Measurements from ENCODE around the gene PPAN. TPM values are rescaled to one million over a fixed set of nuclear protein-coding genes. Genes with fewer than 3 reads are reported as not detected.

The PPAN gene
- total RNA-seq, 1 experiment from 2014 or later, result 28.0 TPM

DNA sequence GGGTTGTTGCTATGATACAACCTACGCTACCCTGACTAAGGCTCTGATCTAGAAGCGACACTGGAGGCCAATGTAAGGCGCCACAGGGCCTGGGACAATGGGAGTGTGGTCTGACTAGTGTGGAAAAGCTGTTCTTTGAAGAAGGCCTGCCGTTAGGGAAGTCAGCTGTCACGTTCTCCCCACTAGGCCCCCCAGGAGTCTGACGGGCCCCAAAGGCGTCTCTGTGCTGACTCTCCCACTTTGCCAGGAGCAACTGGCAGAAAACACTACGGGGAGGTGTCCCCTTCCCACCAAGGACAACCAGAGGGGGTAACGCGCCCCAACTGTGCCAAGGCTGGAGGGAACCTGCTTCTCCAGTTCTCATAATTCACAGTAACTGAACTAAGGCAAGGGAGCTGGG lies 38.9 kb downstream of the PPAN start:
- H3K4me1 ChIP-seq (replicated peaks), result no peaks in the 10 kb centered on the region
- H3K9me3 ChIP-seq (replicated peaks), result no peaks in the 10 kb centered on the region
- H3K27ac ChIP-seq, result no peak overlapping the region
- H3K27me3 ChIP-seq (replicated peaks), result no peaks in the 10 kb centered on the region
- no peak for DNase-seq (ENCODE audit: low read depth in 1 of 2, low spot score in 2 of 2)
- no peak overlapping the region for H3K4me3 ChIP-seq
- H3K36me3 ChIP-seq, result peaks cover 97% of the 10 kb centered on the region

DNA sequence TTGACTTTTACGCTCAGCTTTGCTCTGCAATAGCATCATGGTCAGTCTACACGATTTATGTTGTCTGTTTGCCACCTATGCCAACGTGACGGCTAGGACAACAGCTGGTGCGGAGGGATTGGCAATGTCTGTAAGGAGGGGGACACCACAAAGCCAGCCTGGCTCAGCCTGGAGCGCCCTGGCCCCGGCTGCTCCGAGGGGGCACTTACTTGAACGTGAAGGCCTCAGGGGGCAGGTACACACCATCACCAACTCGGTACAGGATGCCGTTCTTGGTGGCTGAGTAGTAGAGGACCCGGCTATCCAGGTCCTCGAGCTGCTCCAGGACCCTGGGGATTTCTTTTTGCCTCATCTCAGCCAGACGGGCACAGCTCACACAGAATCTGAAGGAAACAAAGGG lies 40.0 kb downstream of the PPAN start:
- peaks cover 97% of the 10 kb centered on the region for H3K36me3 ChIP-seq

GRCh38 chr19:10149427-10149826 lies 43.3 kb downstream of the PPAN start:
- DNase-seq (ENCODE audit: low read depth in 1 of 2, low spot score in 2 of 2), result no peak
- H3K36me3 ChIP-seq, result peaks cover 95% of the 10 kb centered on the region
- H3K4me1 ChIP-seq (replicated peaks), result no peaks in the 10 kb centered on the region
- no peaks in the 10 kb centered on the region for H3K27me3 ChIP-seq (replicated peaks)
- H3K9me3 ChIP-seq (replicated peaks), result no peaks in the 10 kb centered on the region
- no peak overlapping the region for H3K27ac ChIP-seq
- no peak overlapping the region for H3K4me3 ChIP-seq

More for the DNA sequence above, 40.0 kb downstream of the PPAN start:
- Histone ChIP-seq H3K4me1 (replicated peaks) (no peaks in the 10 kb centered on the region), H3K4me3 (no peak overlapping the region), H3K27ac (no peak overlapping the region), H3K27me3 (replicated peaks) (no peaks in the 10 kb centered on the region), H3K9me3 (replicated peaks) (no peaks in the 10 kb centered on the region)
- no peak for DNase-seq (ENCODE audit: low read depth in 1 of 2, low spot score in 2 of 2)

GRCh38 chr19:10151521-10151920 lies 45.4 kb downstream of the PPAN start:
- Histone ChIP-seq H3K27me3 (replicated peaks) (no peaks in the 10 kb centered on the region), H3K4me3 (no peak overlapping the region), H3K9me3 (replicated peaks) (no peaks in the 10 kb centered on the region), H3K4me1 (replicated peaks) (no peaks in the 10 kb centered on the region), H3K36me3 (peaks cover 94% of the 10 kb centered on the region), H3K27ac (no peak overlapping the region)
- DNase-seq (ENCODE audit: low read depth in 1 of 2, low spot score in 2 of 2), result no peak

GRCh38 chr19:10152100-10152499 lies 45.9 kb downstream of the PPAN start:
- H3K9me3 ChIP-seq (replicated peaks), result no peaks in the 10 kb centered on the region
- H3K27ac ChIP-seq, result no peak overlapping the region
- H3K4me3 ChIP-seq, result no peak overlapping the region
- H3K27me3 ChIP-seq (replicated peaks), result no peaks in the 10 kb centered on the region
- H3K36me3 ChIP-seq, result peaks cover 94% of the 10 kb centered on the region
- DNase-seq (ENCODE audit: low read depth in 1 of 2, low spot score in 2 of 2), result no peak
- no peaks in the 10 kb centered on the region for H3K4me1 ChIP-seq (replicated peaks)

DNA sequence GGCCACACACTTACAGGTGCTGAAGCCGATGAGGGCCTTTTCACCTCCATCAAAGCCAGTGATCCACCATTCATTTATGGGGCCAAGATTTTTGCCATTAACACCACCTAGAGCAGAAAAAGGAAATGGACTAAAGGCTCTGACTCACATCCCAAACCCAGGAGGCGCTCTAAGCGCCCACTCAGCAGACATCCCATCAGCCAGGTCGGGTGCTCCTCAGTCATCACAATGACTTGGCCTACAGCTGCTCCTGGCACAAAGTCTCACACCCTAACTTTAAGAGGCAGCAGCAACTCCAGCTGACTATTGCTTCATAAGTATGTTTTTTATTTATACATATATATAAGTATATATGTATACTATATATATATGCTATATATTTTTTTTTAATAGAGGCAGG lies 49.7 kb downstream of the PPAN start:
- Histone ChIP-seq H3K27ac (no peak overlapping the region), H3K4me3 (no peak overlapping the region), H3K36me3 (peaks cover 96% of the 10 kb centered on the region), H3K27me3 (replicated peaks) (no peaks in the 10 kb centered on the region), H3K4me1 (replicated peaks) (no peaks in the 10 kb centered on the region), H3K9me3 (replicated peaks) (no peaks in the 10 kb centered on the region)
- no peak for DNase-seq (ENCODE audit: low read depth in 1 of 2, low spot score in 2 of 2)

GRCh38 chr19:10158071-10158470 lies 51.9 kb downstream of the PPAN start:
- no peaks in the 10 kb centered on the region for H3K9me3 ChIP-seq (replicated peaks)
- no peak overlapping the region for H3K27ac ChIP-seq
- no peaks in the 10 kb centered on the region for H3K4me1 ChIP-seq (replicated peaks)
- no peak overlapping the region for H3K4me3 ChIP-seq
- H3K27me3 ChIP-seq (replicated peaks), result no peaks in the 10 kb centered on the region
- H3K36me3 ChIP-seq, result peaks cover 98% of the 10 kb centered on the region
- DNase-seq (ENCODE audit: low read depth in 1 of 2, low spot score in 2 of 2), result no peak

GRCh38 chr19:10158485-10158884 lies 52.3 kb downstream of the PPAN start:
- Histone ChIP-seq H3K36me3 (peaks cover 99% of the 10 kb centered on the region), H3K4me3 (no peak overlapping the region)
- no peak for DNase-seq (ENCODE audit: low read depth in 1 of 2, low spot score in 2 of 2)

GRCh38 chr19:10159610-10160009 lies 53.4 kb downstream of the PPAN start:
- Histone ChIP-seq H3K27me3 (replicated peaks) (no peaks in the 10 kb centered on the region), H3K9me3 (replicated peaks) (no peaks in the 10 kb centered on the region), H3K4me1 (replicated peaks) (no peaks in the 10 kb centered on the region), H3K36me3 (peaks cover 99% of the 10 kb centered on the region), H3K4me3 (no peak overlapping the region), H3K27ac (no peak overlapping the region)
- no peak for DNase-seq (ENCODE audit: low read depth in 1 of 2, low spot score in 2 of 2)

More at GRCh38 chr19:10158485-10158884, 52.3 kb downstream of the PPAN start:
- Histone ChIP-seq H3K9me3 (replicated peaks) (no peaks in the 10 kb centered on the region), H3K27ac (no peak overlapping the region), H3K4me1 (replicated peaks) (no peaks in the 10 kb centered on the region), H3K27me3 (replicated peaks) (no peaks in the 10 kb centered on the region)

Other genes starting within 250 kb of the PPAN start
- gene OLFM2, start 169.8 kb upstream of the PPAN start, total RNA-seq (2014; rRNA removed; shearing (Covaris generic)), result 0.11 TPM in 1 of 2 replicates, not detected in the other
- gene COL5A3, start 95.9 kb upstream of the PPAN start, total RNA-seq (2014; rRNA removed; shearing (Covaris generic)), result 0.38 and 0.39 TPM in 2 replicates
- gene RDH8, start 92.9 kb upstream of the PPAN start, total RNA-seq (2014; rRNA removed; shearing (Covaris generic)), result not detected in 2 replicates
- gene SHFL, start 20.0 kb upstream of the PPAN start, total RNA-seq (2014; rRNA removed; shearing (Covaris generic)), result 14.5 and 17.4 TPM in 2 replicates
- gene ANGPTL6, start 3.7 kb upstream of the PPAN start, total RNA-seq (2014; rRNA removed; shearing (Covaris generic)), result 0.11 TPM in 1 of 2 replicates, not detected in the other
- gene P2RY11, start 5.3 kb downstream of the PPAN start, total RNA-seq (2014; rRNA removed; shearing (Covaris generic)), result 1.9 and 2.2 TPM in 2 replicates
- gene EIF3G, start 13.5 kb downstream of the PPAN start, total RNA-seq (2014; rRNA removed; shearing (Covaris generic)), result 295 and 346 TPM in 2 replicates
- gene DNMT1, start 88.6 kb downstream of the PPAN start, total RNA-seq (2014; rRNA removed; shearing (Covaris generic)), result 120 and 170 TPM in 2 replicates
- 4.9 and 7.0 TPM in 2 replicates for gene S1PR2, start 125.0 kb downstream of the PPAN start, total RNA-seq (2014; rRNA removed; shearing (Covaris generic))
- 86.3 and 87.4 TPM in 2 replicates for gene MRPL4, start 145.9 kb downstream of the PPAN start, total RNA-seq (2014; rRNA removed; shearing (Covaris generic))
- 11.9 and 17.2 TPM in 2 replicates for gene ICAM1, start 164.8 kb downstream of the PPAN start, total RNA-seq (2014; rRNA removed; shearing (Covaris generic))
- gene ICAM4, start 180.6 kb downstream of the PPAN start, total RNA-seq (2014; rRNA removed; shearing (Covaris generic)), result not detected in 2 replicates
- gene ICAM5, start 183.6 kb downstream of the PPAN start, total RNA-seq (2014; rRNA removed; shearing (Covaris generic)), result 0.38 and 0.79 TPM in 2 replicates
- gene ZGLP1, start 203.5 kb downstream of the PPAN start, total RNA-seq (2014; rRNA removed; shearing (Covaris generic)), result 1.2 TPM in 1 of 2 replicates, not detected in the other
- gene FDX2, start 209.7 kb downstream of the PPAN start, total RNA-seq (2014; rRNA removed; shearing (Covaris generic)), result 25.5 and 84.1 TPM in 2 replicates
- gene RAVER1, start 227.2 kb downstream of the PPAN start, total RNA-seq (2014; rRNA removed; shearing (Covaris generic)), result 27.3 and 36.4 TPM in 2 replicates
- 6.0 and 8.1 TPM in 2 replicates for gene ICAM3, start 233.3 kb downstream of the PPAN start, total RNA-seq (2014; rRNA removed; shearing (Covaris generic))